ENCODE data around the gene ZNF569. TPM values are rescaled to one million over a fixed set of nuclear protein-coding genes. Genes with fewer than 3 reads are reported as not detected.
"Not testable (repeated sequence)": the region's sequence is repeated elsewhere in the genome, so short reads cannot be mapped to it uniquely, and the experiment has no call there.

The ZNF569 gene
- total RNA-seq, 1 donor from 2014 or later, result 6.8 TPM

GRCh38 chr19:37403403-37403802 is 63.8 kb downstream of the ZNF569 start:
- Mint-ChIP-seq H3K27me3 (no peaks in the 10 kb centered on the region), H3K27ac (no peak overlapping the region), H3K36me3 (ENCODE audit: low read depth) (peaks cover 7% of the 10 kb centered on the region), H3K4me1 (no peaks in the 10 kb centered on the region), H3K9me3 (peaks cover 49% of the 10 kb centered on the region), H3K4me3 (no peak overlapping the region)
- intact Hi-C loops (cut with micrococcal nuclease), result no loop called here
- DNase-seq (no peak), ATAC-seq (ENCODE audit: low read depth) (no peak)
- POLR2A ChIA-PET, result no interaction called here
- TF ChIP-seq CTCF (IDR thresholded peaks at IDR 0.05), result no peak
- CTCF ChIA-PET, result no interaction called here

- TF ChIP-seq CTCF (IDR thresholded peaks at IDR 0.05), result no peak
- ATAC-seq (ENCODE audit: low read depth) (no peak), DNase-seq (no peak)
- H3K4me1 Mint-ChIP-seq, result no peaks in the 10 kb centered on the region
- CTCF ChIA-PET, result no interaction called here
- H3K4me3 Mint-ChIP-seq, result no peak overlapping the region
- H3K36me3 Mint-ChIP-seq (ENCODE audit: low read depth), result peaks cover 4% of the 10 kb centered on the region
- intact Hi-C loops (cut with micrococcal nuclease), result no loop called here
- POLR2A ChIA-PET, result no interaction called here
- peaks cover 46% of the 10 kb centered on the region for H3K9me3 Mint-ChIP-seq
- H3K27me3 Mint-ChIP-seq, result no peaks in the 10 kb centered on the region
- no peak overlapping the region for H3K27ac Mint-ChIP-seq
These were observed 66.2 kb downstream of the ZNF569 start for GRCh38 chr19:37401078-37401477.

GRCh38 chr19:37391399-37391798 is 75.8 kb downstream of the ZNF569 start:
- H3K36me3 Mint-ChIP-seq (ENCODE audit: low read depth), result peaks cover 40% of the 10 kb centered on the region
- intact Hi-C loops (cut with micrococcal nuclease); DNase-seq; H3K4me3 Mint-ChIP-seq; H3K4me1 Mint-ChIP-seq; ATAC-seq (ENCODE audit: low read depth); H3K27me3 Mint-ChIP-seq; CTCF ChIA-PET; H3K27ac Mint-ChIP-seq; POLR2A ChIA-PET: not testable (repeated sequence)
- peaks cover 39% of the 10 kb centered on the region for H3K9me3 Mint-ChIP-seq

GRCh38 chr19:37389234-37389633 is 78.0 kb downstream of the ZNF569 start:
- ATAC-seq (ENCODE audit: low read depth), result no peak
- no peak for TF ChIP-seq CTCF (IDR thresholded peaks at IDR 0.05)

GRCh38 chr19:37370880-37371661 is 96.2 kb downstream of the ZNF569 start, which contains the start of gene ZNF527:
TSS of gene ZNF527 (plus strand) at chr19:37371099. CDS start at chr19:37374199, 3,100 bp downstream.
- TF ChIP-seq CTCF (IDR thresholded peaks at IDR 0.05), result no peak
- ATAC-seq (ENCODE audit: low read depth) (peak; percentile 98), DNase-seq (peak; percentile 96)
- no peaks in the 10 kb centered on the region for H3K9me3 Mint-ChIP-seq
- intact Hi-C loops (cut with micrococcal nuclease), result loop anchor here (1.0 to 2.0 kb wide), 19 partner anchors 37 to 1157 kb away; partner anchors contain the start of genes ZNF260, ZNF345, ZNF383 and ZNF420
- CTCF ChIA-PET, result no interaction called here
- no peaks in the 10 kb centered on the region for H3K27me3 Mint-ChIP-seq
- H3K4me3 Mint-ChIP-seq, result peak within 1 kb of the TSS; percentile 99
- H3K36me3 Mint-ChIP-seq (ENCODE audit: low read depth), result peaks cover 9% of the 10 kb centered on the region
- peaks cover 14% of the 10 kb centered on the region for H3K4me1 Mint-ChIP-seq
- H3K27ac Mint-ChIP-seq, result peak within 1 kb of the TSS; percentile 98
- POLR2A ChIA-PET, result interaction anchor here (0.7 to 2.8 kb wide), 23 partner anchors 24 to 1317 kb away, joined by 3 to 37 read pairs (median 3); partner anchors contain the start of genes POLR2I, TBCB, THAP8 and ZFP30

More at GRCh38 chr19:37389234-37389633, 78.0 kb downstream of the ZNF569 start:
- H3K27ac Mint-ChIP-seq, result no peak overlapping the region
- peaks cover 49% of the 10 kb centered on the region for H3K9me3 Mint-ChIP-seq
- H3K27me3 Mint-ChIP-seq, result no peaks in the 10 kb centered on the region
- CTCF ChIA-PET, result no interaction called here
- POLR2A ChIA-PET, result no interaction called here
- no peak for DNase-seq
- no peak overlapping the region for H3K4me3 Mint-ChIP-seq
- intact Hi-C loops (cut with micrococcal nuclease), result no loop called here
- no peaks in the 10 kb centered on the region for H3K4me1 Mint-ChIP-seq
- peaks cover 60% of the 10 kb centered on the region for H3K36me3 Mint-ChIP-seq (ENCODE audit: low read depth)

- CTCF ChIA-PET, result not testable (repeated sequence)
- peak overlapping the region; percentile 99 for H3K4me3 Mint-ChIP-seq
These were observed 96.8 kb downstream of the ZNF569 start for GRCh38 chr19:37370386-37370879.

More at GRCh38 chr19:37370386-37370879, 96.8 kb downstream of the ZNF569 start:
- intact Hi-C loops (cut with micrococcal nuclease), result loop anchor here (1.0 to 2.0 kb wide), 8 partner anchors 160 to 1156 kb away; partner anchors contain the start of genes ZNF345, ZNF420, ZNF565 and ZNF568
- DNase-seq, H3K9me3 Mint-ChIP-seq, H3K27me3 Mint-ChIP-seq: not testable (repeated sequence)
- POLR2A ChIA-PET, result interaction anchor here (0.6 to 2.8 kb wide), 24 partner anchors 23 to 1316 kb away, joined by 3 to 37 read pairs (median 4); partner anchors contain the start of genes POLR2I, TBCB, THAP8 and ZFP30
- Mint-ChIP-seq H3K4me1 (peaks cover 14% of the 10 kb centered on the region), H3K36me3 (ENCODE audit: low read depth) (peaks cover 11% of the 10 kb centered on the region), H3K27ac (peak overlapping the region; percentile 98)
- peak; percentile 22 for ATAC-seq (ENCODE audit: low read depth)

All from activated B cell treated with CpG ODN at 0.5 μM for 24 hours (primary cell).